HL-60 (cell line): ENCODE data around the gene CHST11.

Source experiments
- GABPA ChIP-seq: IDR thresholded peaks from 2 replicates; pipeline ENCODE4 v1.6.1; 2012; ENCODE audit warnings: low read depth
- SPI1 ChIP-seq: IDR thresholded peaks from 2 replicates; pipeline ENCODE4 v1.6.1; 2012; ENCODE audit warnings: low read depth, mild to moderate bottlenecking, borderline replicate concordance
- TF ChIP-seq, protein P1 (sequence below): IDR thresholded peaks from one replicate; pipeline ENCODE4 v1.5.1; 2011; ENCODE audit warnings: low read length, control low read depth, inconsistent platforms; ENCODE audit not compliant: insufficient read depth

GRCh38 chr12:104801427-104801826 is 344.7 kb downstream of the CHST11 start:
- TF ChIP-seq, protein P1, sequence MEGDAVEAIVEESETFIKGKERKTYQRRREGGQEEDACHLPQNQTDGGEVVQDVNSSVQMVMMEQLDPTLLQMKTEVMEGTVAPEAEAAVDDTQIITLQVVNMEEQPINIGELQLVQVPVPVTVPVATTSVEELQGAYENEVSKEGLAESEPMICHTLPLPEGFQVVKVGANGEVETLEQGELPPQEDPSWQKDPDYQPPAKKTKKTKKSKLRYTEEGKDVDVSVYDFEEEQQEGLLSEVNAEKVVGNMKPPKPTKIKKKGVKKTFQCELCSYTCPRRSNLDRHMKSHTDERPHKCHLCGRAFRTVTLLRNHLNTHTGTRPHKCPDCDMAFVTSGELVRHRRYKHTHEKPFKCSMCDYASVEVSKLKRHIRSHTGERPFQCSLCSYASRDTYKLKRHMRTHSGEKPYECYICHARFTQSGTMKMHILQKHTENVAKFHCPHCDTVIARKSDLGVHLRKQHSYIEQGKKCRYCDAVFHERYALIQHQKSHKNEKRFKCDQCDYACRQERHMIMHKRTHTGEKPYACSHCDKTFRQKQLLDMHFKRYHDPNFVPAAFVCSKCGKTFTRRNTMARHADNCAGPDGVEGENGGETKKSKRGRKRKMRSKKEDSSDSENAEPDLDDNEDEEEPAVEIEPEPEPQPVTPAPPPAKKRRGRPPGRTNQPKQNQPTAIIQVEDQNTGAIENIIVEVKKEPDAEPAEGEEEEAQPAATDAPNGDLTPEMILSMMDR: no peak
- TF ChIP-seq SPI1 (no peak), GABPA (no peak)
